ENCODE data around the gene RAMACL. TPM values are rescaled to one million over a fixed set of nuclear protein-coding genes. Genes with fewer than 3 reads are reported as not detected.

The RAMACL gene
- total and polyA plus RNA-seq, 4 donors = 0.22 to 0.59 (median 0.31) TPM

DNA sequence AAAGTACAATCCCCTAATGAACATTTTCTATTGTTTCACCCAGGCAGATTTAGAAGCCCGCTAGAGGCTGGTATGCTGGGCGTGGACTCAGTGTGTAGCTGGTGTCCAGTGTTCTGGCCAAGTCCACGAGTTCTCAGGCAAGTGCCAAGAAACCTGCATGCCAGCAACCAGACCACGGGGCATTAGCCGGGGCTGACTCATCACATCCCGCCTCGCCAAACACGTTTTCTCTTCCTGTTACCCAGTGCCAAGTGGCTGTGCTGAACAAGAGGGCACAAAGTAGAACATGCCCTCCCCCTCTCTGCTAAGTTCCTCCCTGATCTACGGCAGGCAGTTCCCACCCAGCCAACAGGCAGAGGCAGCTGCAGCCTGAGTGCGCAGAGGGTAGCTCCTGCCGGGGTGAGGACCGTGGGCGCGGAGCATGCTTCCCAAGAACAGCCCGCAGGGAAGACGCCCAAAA is 29.6 kb downstream of the RAMACL start:
- Histone ChIP-seq H3K9ac (ENCODE audit: low read depth in 1 of 2, low read length in 2 of 2) (peak overlapping the region; percentile 64 to 82), H3K4me3 (ENCODE audit: low read depth in 1 of 3, low read length in 3 of 3) (peak overlapping the region; percentile 13 to 37 (median 20)), H3K4me1 (ENCODE audit: control insufficient read depth in 4 of 4, insufficient read depth in 4 of 4, low read length in 3 of 4) (peaks cover 2 to 24% (median 8%) of the 10 kb centered on the region in 4 donors), H3K27ac (ENCODE audit: low read depth in 1 of 2, low read length in 2 of 2) (peak overlapping the region; percentile 87 to 95), H3K9me3 (ENCODE audit: control insufficient read depth in 4 of 4, low read length in 3 of 4) (peaks cover 0 to 1% (median 0%) of the 10 kb centered on the region in 4 donors), H3K36me3 (ENCODE audit: control insufficient read depth in 4 of 4, insufficient read depth in 3 of 4, low read depth in 1 of 4, low read length in 3 of 4) (no peaks in the 10 kb centered on the region), H3K27me3 (ENCODE audit: control insufficient read depth in 4 of 4, insufficient read depth in 4 of 4, low read length in 3 of 4) (no peaks in the 10 kb centered on the region)
- 25% methylated on average over 16 of the region's 16 CpGs for WGBS
- peak; percentile 64 to 88 for TF ChIP-seq HNF4A (conservative IDR thresholded peaks at IDR 0.05)
- TF ChIP-seq EGR1 (IDR thresholded peaks at IDR 0.05; ENCODE audit: low read depth in 2 of 2) = peak in 1 of 2 donors; percentile 80
- TF ChIP-seq, protein P1, sequence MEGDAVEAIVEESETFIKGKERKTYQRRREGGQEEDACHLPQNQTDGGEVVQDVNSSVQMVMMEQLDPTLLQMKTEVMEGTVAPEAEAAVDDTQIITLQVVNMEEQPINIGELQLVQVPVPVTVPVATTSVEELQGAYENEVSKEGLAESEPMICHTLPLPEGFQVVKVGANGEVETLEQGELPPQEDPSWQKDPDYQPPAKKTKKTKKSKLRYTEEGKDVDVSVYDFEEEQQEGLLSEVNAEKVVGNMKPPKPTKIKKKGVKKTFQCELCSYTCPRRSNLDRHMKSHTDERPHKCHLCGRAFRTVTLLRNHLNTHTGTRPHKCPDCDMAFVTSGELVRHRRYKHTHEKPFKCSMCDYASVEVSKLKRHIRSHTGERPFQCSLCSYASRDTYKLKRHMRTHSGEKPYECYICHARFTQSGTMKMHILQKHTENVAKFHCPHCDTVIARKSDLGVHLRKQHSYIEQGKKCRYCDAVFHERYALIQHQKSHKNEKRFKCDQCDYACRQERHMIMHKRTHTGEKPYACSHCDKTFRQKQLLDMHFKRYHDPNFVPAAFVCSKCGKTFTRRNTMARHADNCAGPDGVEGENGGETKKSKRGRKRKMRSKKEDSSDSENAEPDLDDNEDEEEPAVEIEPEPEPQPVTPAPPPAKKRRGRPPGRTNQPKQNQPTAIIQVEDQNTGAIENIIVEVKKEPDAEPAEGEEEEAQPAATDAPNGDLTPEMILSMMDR (IDR thresholded peaks at IDR 0.05; ENCODE audit: low read depth, low read length, missing input control) = peak; percentile 29
- peak; percentile 84 for TF ChIP-seq ZBTB33 (IDR thresholded peaks at IDR 0.05)
- peak; percentile 49 to 93 for TF ChIP-seq RXRA (IDR thresholded peaks at IDR 0.05)
- TF ChIP-seq YY1 (IDR thresholded peaks at IDR 0.05) = peak; percentile 92
- TF ChIP-seq SP1 (IDR thresholded peaks at IDR 0.05) = peak; percentile 66
- TF ChIP-seq FOXA2 (IDR thresholded peaks at IDR 0.05) = peak; percentile 58
- TF ChIP-seq NR2F2 (IDR thresholded peaks at IDR 0.05) = no peak
- no peak for TF ChIP-seq TAF1 (conservative IDR thresholded peaks at IDR 0.05)
- TF ChIP-seq GABPA (IDR thresholded peaks at IDR 0.05 in 1 of 2, conservative IDR thresholded peaks at IDR 0.05 in 1 of 2) = peak in 1 of 2 donors; percentile 73
- peak; percentile 97 for TF ChIP-seq MAX (IDR thresholded peaks at IDR 0.05)
- peak; percentile 92 for TF ChIP-seq ATF3 (IDR thresholded peaks at IDR 0.05)
- peak; percentile 36 for TF ChIP-seq FOXA1 (IDR thresholded peaks at IDR 0.05)
- peak; percentile 59 for TF ChIP-seq RAD21 (IDR thresholded peaks at IDR 0.05)
- peak; percentile 97 to 98 for TF ChIP-seq JUND (IDR thresholded peaks at IDR 0.05)
- TF ChIP-seq REST (IDR thresholded peaks at IDR 0.05) = peak; percentile 83
- no peak for TF ChIP-seq HNF4G (IDR thresholded peaks at IDR 0.05)
- no peak for DNase-seq (ENCODE audit: low spot score)
